Measurements from ENCODE around the gene ACOX3. TPM values are rescaled to one million over a fixed set of nuclear protein-coding genes. Genes with fewer than 3 reads are reported as not detected.

Gene ACOX3
- total and polyA plus RNA-seq, 9 of the 15 experiments (the other 6 are each of a cell fraction or from before 2014, with no cell fraction given): 0.68 to 7.3 (median 3.7) TPM

- Histone ChIP-seq H3K4me3 (no peak overlapping the region), H3K9me3 (replicated peaks; ENCODE audit: control insufficient read depth, insufficient read depth, low read depth, low read length) (no peaks in the 10 kb centered on the region), H3K4me1 (replicated peaks in 1 of 2; ENCODE audit: control insufficient read depth in 2 of 2, insufficient read depth in 2 of 2, low read length in 2 of 2) (peaks cover 0 to 9% of the 10 kb centered on the region in 2 experiments; a peak in 2 of 5 replicates), H3K27me3 (ENCODE audit: control insufficient read depth in 2 of 2, insufficient read depth in 2 of 2, low read length in 2 of 2) (no peaks in the 10 kb centered on the region), H3K36me3 (ENCODE audit: control insufficient read depth, insufficient read depth, low read length) (no peaks in the 10 kb centered on the region), H3K4me2 (ENCODE audit: insufficient read depth, low read length) (no peak overlapping the region), H3K79me2 (ENCODE audit: control insufficient read depth, insufficient read depth, low read length) (no peaks in the 10 kb centered on the region), H3K9ac (ENCODE audit: insufficient read depth in 1 of 2, low read depth in 2 of 2, low read length in 2 of 2) (no peak overlapping the region), H3K27ac (ENCODE audit: extremely low read depth, low read depth, low read length) (no peak overlapping the region), H3K9me1 (ENCODE audit: control insufficient read depth, insufficient read depth, low read length) (no peaks in the 10 kb centered on the region), H4K20me1 (replicated peaks; ENCODE audit: control insufficient read depth, insufficient read depth, low read length) (peaks cover 4% of the 10 kb centered on the region; the same call in 1 of the 2 replicates), H2AFZ (ENCODE audit: low read depth, low read length) (no peak overlapping the region)
- intact Hi-C loops (cut with micrococcal nuclease) (no loop called here), in situ Hi-C loops (cut with MboI) (no loop called here)
- no peak for ATAC-seq
- ChIA-PET POLR2A (interaction anchor here (0.6 to 1.2 kb wide), 2 partner anchors 10 to 41 kb away, joined by 3 read pairs; no protein-coding TSS in a partner anchor), CTCF (ENCODE audit: low intra/inter-chr PET ratio) (no interaction called here)
- 46% methylated on average over 5 of the region's 5 CpGs for WGBS (ENCODE audit: insufficient coverage, low coverage, missing lambda C conversion rate)
- TF ChIP-seq STAT6 (CRISPR knock-in tag; IDR thresholded peaks at IDR 0.05) (no peak), PRMT5 (CRISPR knock-in tag; IDR thresholded peaks at IDR 0.05) (no peak), RREB1 (CRISPR knock-in tag; IDR thresholded peaks at IDR 0.05) (no peak), ZNF436 (CRISPR knock-in tag; IDR thresholded peaks at IDR 0.05) (no peak), FOXO4 (CRISPR knock-in tag; IDR thresholded peaks at IDR 0.05) (no peak), ZNF239 (CRISPR knock-in tag; IDR thresholded peaks at IDR 0.05) (no peak), ESRRB (CRISPR knock-in tag; IDR thresholded peaks at IDR 0.05; ENCODE audit: borderline replicate concordance) (no peak), ZNF174 (CRISPR knock-in tag; IDR thresholded peaks at IDR 0.05) (no peak), BRD4 (IDR thresholded peaks at IDR 0.05) (no peak)
- DNase-seq (ENCODE audit: extremely low read depth in 1 of 4, low spot score in 3 of 4): no peak
- no peak for FAIRE-seq
- no TSS peak for BruUV-seq (replicated peaks)
These were observed 49.9 kb downstream of the ACOX3 start for GRCh38 chr4:8390577-8390976.

Measured in K562 (cell line).